H1 (cell line): ENCODE measurements around the gene MPLKIP. TPM values are rescaled to one million over a fixed set of nuclear protein-coding genes. Genes with fewer than 3 reads are reported as not detected.

Experiments used
- CTCF ChIA-PET: fragments of 300-600 bp; sonication (Branson Sonifier 250); formaldehyde crosslinking; loops from one replicate; lab custom pipeline; 2021; ENCODE audit not compliant: partially characterized antibody; lab: Charles Lee
- POLR2A ChIA-PET: fragments of 300-600 bp; sonication (Branson Sonifier 250); formaldehyde crosslinking; loops from one replicate; lab custom pipeline; 2021; ENCODE audit warnings: inconsistent platforms; ENCODE audit not compliant: partially characterized antibody; lab: Charles Lee
- DNase-seq, 2 experiments: peaks; one replicate each; pipeline versions ENCODE4 v3.0.0 to v3.0.0-alpha.2; 2010 to 2022; ENCODE audit warnings: low spot score in 2 of 2, low read depth in 1 of 2, mixed read lengths in 1 of 2
- FAIRE-seq: peaks from 2 replicates; lab custom pipeline; 2011; peaks lifted over from hg19 to GRCh38; lab: Jason Lieb, UNC
- H2AFZ ChIP-seq: 2 replicates; pipeline ENCODE4 v1.8.1; 2012; ENCODE audit warnings: low read length, inconsistent platforms
- H2AK5ac ChIP-seq: 2 replicates; pipeline ENCODE4 v1.6.1; 2013; ENCODE audit warnings: low read depth, low read length
- H2BK120ac ChIP-seq: replicated peaks from 2 replicates; pipeline ENCODE3; 2013; ENCODE audit warnings: low read depth, low read length, inconsistent platforms
- H2BK12ac ChIP-seq: 2 replicates; pipeline ENCODE4 v1.6.1; 2013; ENCODE audit warnings: low read depth, low read length
- H2BK15ac ChIP-seq: 2 replicates; pipeline ENCODE4 v1.6.1; 2013; ENCODE audit warnings: low read length
- H2BK20ac ChIP-seq: 2 replicates; pipeline ENCODE4 v1.6.1; 2013; ENCODE audit warnings: low read length
- H2BK5ac ChIP-seq: 2 replicates; pipeline ENCODE4 v1.6.1; 2013; ENCODE audit warnings: low read depth, low read length
- H3K14ac ChIP-seq: 2 replicates; pipeline ENCODE4 v1.6.1; 2013; ENCODE audit warnings: inconsistent platforms; ENCODE audit not compliant: insufficient read length
- H3K18ac ChIP-seq: 2 replicates; pipeline ENCODE4 v1.6.1; 2013; ENCODE audit warnings: low read length; ENCODE audit errors: extremely low read depth
- H3K23ac ChIP-seq: 2 replicates; pipeline ENCODE4 v1.6.1; 2013; ENCODE audit warnings: inconsistent platforms; ENCODE audit not compliant: insufficient read length
- H3K23me2 ChIP-seq: 2 replicates; pipeline ENCODE4 v1.6.1; 2013; ENCODE audit warnings: low read depth, low read length
- H3K27ac ChIP-seq: 2 replicates; pipeline ENCODE4 v1.6.1; 2011; ENCODE audit warnings: low read depth, low read length, inconsistent platforms
- H3K27me3 ChIP-seq, 4 experiments: replicated peaks in 1 of 4; 1 replicate in 1 of 4; 2 replicates in 3 of 4; pipeline versions ENCODE4 v1.6.1 to v1.8.1; 2011 to 2013; ENCODE audit warnings: low read length in 3 of 4, mild to moderate bottlenecking in 3 of 4, inconsistent platforms in 2 of 4, mixed read lengths in 2 of 4, moderate library complexity in 1 of 4; ENCODE audit not compliant: control insufficient read depth in 3 of 4, insufficient read depth in 3 of 4; ENCODE audit errors: extremely low read depth in 1 of 4
- H3K36me3 ChIP-seq, 4 experiments: 2 replicates each; pipeline versions ENCODE4 v1.6.1 to v1.8.1; 2011 to 2013; ENCODE audit warnings: mild to moderate bottlenecking in 4 of 4, low read length in 3 of 4, moderate library complexity in 2 of 4, control low read depth in 1 of 4, inconsistent platforms in 1 of 4; ENCODE audit not compliant: insufficient read depth in 4 of 4, control insufficient read depth in 2 of 4
- H3K4ac ChIP-seq: replicated peaks from 2 replicates; pipeline ENCODE3; 2013; ENCODE audit warnings: low read length, low read depth, mixed read lengths, inconsistent platforms; ENCODE audit not compliant: insufficient read length
- H3K4me1 ChIP-seq, 4 experiments: replicated peaks in 1 of 4; 1 replicate in 1 of 4; 2 replicates in 3 of 4; pipeline versions ENCODE4 v1.6.1 to v1.8.1; 2011 to 2013; ENCODE audit warnings: low read length in 3 of 4, inconsistent platforms in 2 of 4, mixed read lengths in 1 of 4; ENCODE audit not compliant: insufficient read depth in 4 of 4, control insufficient read depth in 3 of 4
- H3K4me2 ChIP-seq, 2 experiments: 2 replicates each; pipeline versions ENCODE4 v1.6.1 to v1.8.1; 2011 to 2013; ENCODE audit warnings: low read depth in 2 of 2, low read length in 2 of 2, control low read depth in 1 of 2, inconsistent platforms in 1 of 2, mild to moderate bottlenecking in 1 of 2; ENCODE audit not compliant: insufficient read depth in 1 of 2
- H3K4me3 ChIP-seq, 4 experiments: fragments of 200-600, 300-600 bp in 1 of 4; sonication (generic), shearing (Covaris generic), sonication (Bioruptor Twin) in 1 of 4; 2 replicates each; pipeline versions ENCODE4 v1.5.1 to v1.8.1; 2011 to 2016; ENCODE audit warnings: low read length in 4 of 4, low read depth in 3 of 4, control low read depth in 2 of 4, inconsistent platforms in 2 of 4, mild to moderate bottlenecking in 2 of 4, mixed read lengths in 1 of 4, moderate library complexity in 1 of 4; ENCODE audit not compliant: insufficient read depth in 2 of 4; ENCODE audit errors: extremely low read depth in 1 of 4
- H3K56ac ChIP-seq: replicated peaks from 2 replicates; pipeline ENCODE3; 2013; ENCODE audit warnings: low read depth, mild to moderate bottlenecking, mixed read lengths, low read length, inconsistent platforms; ENCODE audit not compliant: insufficient read length
- H3K79me1 ChIP-seq: 2 replicates; pipeline ENCODE4 v1.6.1; 2013; ENCODE audit warnings: low read depth, low read length, control low read depth
- H3K79me2 ChIP-seq, 2 experiments: 2 replicates each; pipeline versions ENCODE4 v1.6.1 to v1.8.1; 2012 to 2013; ENCODE audit warnings: low read length in 2 of 2, mild to moderate bottlenecking in 2 of 2, inconsistent platforms in 1 of 2; ENCODE audit not compliant: insufficient read depth in 2 of 2, control insufficient read depth in 1 of 2
- H3K9ac ChIP-seq, 4 experiments: replicated peaks in 1 of 4; 1 replicate in 1 of 4; 2 replicates in 3 of 4; pipeline versions ENCODE4 v1.6.1 to v1.8.1; 2011 to 2013; ENCODE audit warnings: low read depth in 3 of 4, low read length in 3 of 4, control low read depth in 2 of 4, mild to moderate bottlenecking in 2 of 4, moderate library complexity in 2 of 4, inconsistent platforms in 1 of 4; ENCODE audit errors: extremely low read depth in 1 of 4
- H3K9me3 ChIP-seq, 2 experiments: 2 replicates each; pipeline versions ENCODE4 v1.6.1 to v1.8.1; 2012 to 2013; ENCODE audit warnings: mild to moderate bottlenecking in 2 of 2, moderate library complexity in 2 of 2, control low read depth in 1 of 2, inconsistent platforms in 1 of 2, low read depth in 1 of 2, low read length in 1 of 2, mixed read lengths in 1 of 2; ENCODE audit not compliant: insufficient read depth in 2 of 2
- H4K20me1 ChIP-seq, 2 experiments: replicated peaks in 1 of 2; 2 replicates each; pipeline versions ENCODE3 to v1.8.1; 2011 to 2013; ENCODE audit warnings: inconsistent platforms in 2 of 2, low read length in 2 of 2, mild to moderate bottlenecking in 1 of 2; ENCODE audit not compliant: insufficient read depth in 2 of 2, control insufficient read depth in 1 of 2
- H4K5ac ChIP-seq: 2 replicates; pipeline ENCODE4 v1.6.1; 2013; ENCODE audit warnings: low read length, low read depth, mixed read lengths, inconsistent platforms; ENCODE audit not compliant: insufficient read length
- H4K8ac ChIP-seq: 2 replicates; pipeline ENCODE4 v1.8.0; 2013; ENCODE audit warnings: mild to moderate bottlenecking, moderate library complexity, low read length, inconsistent platforms; ENCODE audit not compliant: insufficient read depth; ENCODE audit errors: extremely low read depth
- H4K91ac ChIP-seq: replicated peaks from 2 replicates; pipeline ENCODE3; 2013; ENCODE audit warnings: low read length, mixed read lengths, inconsistent platforms; ENCODE audit not compliant: insufficient read length
- ASH2L ChIP-seq: fragments of 200-600, 300-600 bp; sonication (generic); IDR thresholded peaks from one replicate; pipeline ENCODE4 v1.7.1; 2017; ENCODE audit warnings: low read length
- BRCA1 ChIP-seq: IDR thresholded peaks from 2 replicates; pipeline ENCODE4 v1.6.1; 2012; ENCODE audit warnings: low read depth, low read length, improper control_type of control experiment
- CHD1 ChIP-seq: IDR thresholded peaks from 2 replicates; pipeline ENCODE4 v1.6.1; 2012; ENCODE audit warnings: low read depth, low read length, improper control_type of control experiment
- JUN ChIP-seq: IDR thresholded peaks from 2 replicates; pipeline ENCODE4 v1.6.1; 2011; ENCODE audit warnings: low read depth, mild to moderate bottlenecking, improper control_type of control experiment, low read length
- NRF1 ChIP-seq: IDR thresholded peaks from 2 replicates; pipeline ENCODE4 v1.6.1; 2011; ENCODE audit warnings: mild to moderate bottlenecking, low read depth, low read length, improper control_type of control experiment
- POLR2AphosphoS5 ChIP-seq: IDR thresholded peaks from 2 replicates; pipeline ENCODE4 v1.6.1; 2011; ENCODE audit warnings: low read depth, low read length
- SAP30 ChIP-seq: fragments of 300-600 bp; sonication (generic); IDR thresholded peaks from 2 replicates; pipeline ENCODE4 v1.7.1; 2012; ENCODE audit warnings: low read length, moderate library complexity, mild to moderate bottlenecking, inconsistent platforms; ENCODE audit not compliant: insufficient read depth, insufficient replicate concordance
- SP1 ChIP-seq: IDR thresholded peaks from 2 replicates; pipeline ENCODE4 v1.6.1; 2011; ENCODE audit warnings: low read depth, low read length
- SP4 ChIP-seq: IDR thresholded peaks from 2 replicates; pipeline ENCODE4 v1.6.1; 2012; ENCODE audit warnings: low read length, inconsistent platforms
- TBP ChIP-seq: IDR thresholded peaks from 2 replicates; pipeline ENCODE4 v1.6.1; 2011; ENCODE audit warnings: low read depth, low read length, improper control_type of control experiment
- WGBS, 2 experiments: shearing (Covaris generic) in 1 of 2; methylation state at CpG; one replicate each; pipeline versions ENCODE4 v1.1.6 to v1.1.7; 2013 to 2015; ENCODE audit warnings: low lambda C conversion rate in 2 of 2, mixed read lengths in 2 of 2, inconsistent platforms in 1 of 2, low coverage in 1 of 2, missing lambda C conversion rate in 1 of 2; ENCODE audit not compliant: insufficient replicate concordance in 2 of 2, insufficient coverage in 1 of 2, insufficient read length in 1 of 2; ENCODE audit errors: extremely low coverage in 1 of 2, missing lambda C conversion rate in 1 of 2; 5-methylcytosine and 5-hydroxymethylcytosine counted together
- polyA plus RNA-seq, 7 experiments: library from polyadenylated mRNA; depleted of rRNA in 3 of 7; stranded (reverse) in 5 of 7; unstranded in 2 of 7; fragments of >200 nt in 5 of 7; fragments of 200-250 nt in 2 of 7; gene quantifications; 1 replicate in 5 of 7; 2 replicates in 1 of 7; 4 replicates in 1 of 7; pipeline versions ENCODE4 v1.2.1 to v1.2.3, GENCODE V29; 2011 to 2013; ENCODE audit warnings: missing spikeins in 2 of 7, mixed read lengths in 2 of 7
- total RNA-seq: library from RNA; stranded (reverse); fragmentation: NEBNext Ultra II Directional; extraction: Animal tissue kit (Norgen Biotek cat#: 25700); gene quantifications from 2 replicates; pipeline ENCODE4 v1.2.1, GENCODE V29; 2021

MPLKIP gene
- total and polyA plus RNA-seq, 2 of the 8 experiments (the other 6 are each of a cell fraction or from before 2014, with no cell fraction given) = 57.2 to 73.4 TPM

DNA sequence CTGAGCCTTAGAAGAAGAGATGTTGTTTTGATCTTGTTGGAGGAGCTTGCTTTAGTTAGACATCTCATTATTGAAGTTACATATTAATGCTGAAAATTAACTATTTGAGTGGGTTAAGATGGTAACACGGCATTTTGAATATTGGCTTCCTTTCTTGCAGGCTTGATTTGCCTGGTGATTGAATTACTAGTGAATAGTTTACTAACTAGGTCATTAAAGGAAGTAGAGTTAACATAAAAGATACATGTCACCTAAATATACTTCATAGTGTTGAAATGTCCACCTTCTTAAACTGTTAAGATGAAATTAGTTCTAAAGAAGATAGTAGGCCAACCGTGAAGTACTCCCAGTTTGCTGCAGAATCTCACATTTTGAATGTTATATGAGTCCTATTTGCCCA, 18.5 kb downstream of the MPLKIP start:
- no peaks in the 10 kb centered on the region for H3K27me3 ChIP-seq
- DNase-seq (no peak), FAIRE-seq (no peak)
- H3K4ac ChIP-seq = no peak overlapping the region
- no peak overlapping the region for H3K27ac ChIP-seq
- no peaks in the 10 kb centered on the region for H3K4me1 ChIP-seq
- H2AK5ac ChIP-seq = no peak overlapping the region
- H3K23me2 ChIP-seq = no peaks in the 10 kb centered on the region
- ChIA-PET POLR2A (no interaction called here), CTCF (interaction anchor here (2.1 kb wide), 1 partner anchor 219 kb away, joined by 5 read pairs; no protein-coding TSS in a partner anchor)
- H2AFZ ChIP-seq = no peak overlapping the region
- H3K18ac ChIP-seq = no peak overlapping the region
- no peak overlapping the region for H2BK12ac ChIP-seq
- H2BK5ac ChIP-seq = no peak overlapping the region
- H4K20me1 ChIP-seq = peaks cover 0 to 2% of the 10 kb centered on the region in 2 experiments
- no peak overlapping the region for H3K9ac ChIP-seq
- H3K9me3 ChIP-seq = no peaks in the 10 kb centered on the region
- no peak overlapping the region for H2BK15ac ChIP-seq
- no peaks in the 10 kb centered on the region for H3K79me1 ChIP-seq
- TF ChIP-seq BRCA1 (no peak), JUN (no peak), ASH2L (no peak), NRF1 (no peak), SAP30 (no peak), SP4 (no peak), SP1 (no peak), TBP (no peak), POLR2AphosphoS5 (no peak), CHD1 (no peak)
- H3K23ac ChIP-seq = no peak overlapping the region
- H3K79me2 ChIP-seq = no peaks in the 10 kb centered on the region
- no peak overlapping the region for H2BK20ac ChIP-seq
- H3K4me3 ChIP-seq = no peak overlapping the region
- H3K4me2 ChIP-seq = no peak overlapping the region
- H4K8ac ChIP-seq = no peak overlapping the region
- no peak overlapping the region for H4K91ac ChIP-seq
- H2BK120ac ChIP-seq = no peak overlapping the region
- H3K14ac ChIP-seq = no peak overlapping the region
- no peaks in the 10 kb centered on the region for H3K36me3 ChIP-seq
- H4K5ac ChIP-seq = no peak overlapping the region
- no peak overlapping the region for H3K56ac ChIP-seq
- 92% methylated on average over 2 of the region's 2 CpGs; no CpG with 5 or more reads in 1 of the 2 experiments for WGBS, 2 experiments
